Natural killer cell treated with Interleukin-12 subunit alpha and Interleukin-12 subunit beta and Interleukin-15 and Interleukin-18, amount 100 ng/mL, for 72 hours (primary cell): Measurements from ENCODE around the gene FBXL5. TPM values are rescaled to one million over a fixed set of nuclear protein-coding genes. Genes with fewer than 3 reads are reported as not detected.
"Not testable (repeated sequence)": the region's sequence is repeated elsewhere in the genome, so short reads cannot be mapped to it uniquely, and the experiment has no call there.

Experiments
- ATAC-seq, 2 donors: fragments of 150-1000 bp; cut with Tn5 transposase in 1 of 2; sonication (Bioruptor Pico), chemical (Tn5 transposase) in 1 of 2; 2 replicates each; pipeline ENCODE4 v1.10.0; 2021
- DNase-seq: peaks from one replicate; pipeline ENCODE4 v3.0.0; 2022; ENCODE audit warnings: low spot score
- H3K27ac Mint-ChIP-seq, 2 donors: 1 replicate in 1 of 2; 2 replicates in 1 of 2; pipeline ENCODE4 v1.8.0; 2022; ENCODE audit warnings: mixed read lengths in 2 of 2, mild to moderate bottlenecking in 1 of 2, moderate library complexity in 1 of 2
- H3K27me3 Mint-ChIP-seq, 2 donors: 1 replicate in 1 of 2; 2 replicates in 1 of 2; pipeline ENCODE4 v1.8.0; 2022; ENCODE audit warnings: mixed read lengths in 2 of 2
- H3K36me3 Mint-ChIP-seq: one replicate; pipeline ENCODE4 v1.8.0; 2022; ENCODE audit warnings: mixed read lengths
- H3K4me1 Mint-ChIP-seq, 2 donors: 1 replicate in 1 of 2; 2 replicates in 1 of 2; pipeline ENCODE4 v1.8.0; 2022; ENCODE audit warnings: low read depth in 2 of 2, mixed read lengths in 2 of 2, mild to moderate bottlenecking in 1 of 2
- H3K4me3 Mint-ChIP-seq: one replicate; pipeline ENCODE4 v1.8.0; 2022; ENCODE audit warnings: mixed read lengths
- H3K9me3 Mint-ChIP-seq: 2 replicates; pipeline ENCODE4 v1.8.0; 2022; ENCODE audit warnings: mixed read lengths
- total RNA-seq, 2 donors: library from RNA; stranded (reverse); gene quantifications; one replicate each; pipeline ENCODE4 v1.2.3, GENCODE V29; 2022

FBXL5 gene
- total RNA-seq, 2 donors from 2014 or later, result 50.5 to 73.9 TPM

DNA sequence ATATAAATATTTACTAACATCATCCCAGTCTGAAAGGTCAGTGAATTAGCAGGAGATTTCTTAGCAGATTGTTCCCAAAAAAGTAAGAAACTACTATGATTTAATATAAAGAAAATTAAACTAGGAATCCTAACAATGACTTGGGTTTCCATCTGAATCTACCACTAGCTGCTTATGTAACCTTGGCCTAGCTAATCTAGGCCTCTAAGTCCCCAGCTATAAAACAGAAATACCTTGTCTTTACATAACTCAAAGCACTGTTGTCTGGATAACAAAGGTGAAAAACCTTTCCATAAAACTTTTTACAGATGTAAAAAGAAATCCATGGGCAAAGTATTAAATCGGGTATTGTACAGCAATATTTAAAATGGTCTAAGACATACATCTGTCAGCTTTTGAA, 3.0 kb downstream of the FBXL5 start:
- H3K9me3 Mint-ChIP-seq, result no peaks in the 10 kb centered on the region
- peak overlapping the region; percentile 9 to 94 for H3K27ac Mint-ChIP-seq
- ATAC-seq (no peak), DNase-seq (no peak)
- H3K4me3 Mint-ChIP-seq, result peak overlapping the region; percentile 60
- peaks cover 44 to 58% of the 10 kb centered on the region in 2 donors for H3K4me1 Mint-ChIP-seq
- H3K27me3 Mint-ChIP-seq, result no peaks in the 10 kb centered on the region
- H3K36me3 Mint-ChIP-seq, result no peaks in the 10 kb centered on the region

DNA sequence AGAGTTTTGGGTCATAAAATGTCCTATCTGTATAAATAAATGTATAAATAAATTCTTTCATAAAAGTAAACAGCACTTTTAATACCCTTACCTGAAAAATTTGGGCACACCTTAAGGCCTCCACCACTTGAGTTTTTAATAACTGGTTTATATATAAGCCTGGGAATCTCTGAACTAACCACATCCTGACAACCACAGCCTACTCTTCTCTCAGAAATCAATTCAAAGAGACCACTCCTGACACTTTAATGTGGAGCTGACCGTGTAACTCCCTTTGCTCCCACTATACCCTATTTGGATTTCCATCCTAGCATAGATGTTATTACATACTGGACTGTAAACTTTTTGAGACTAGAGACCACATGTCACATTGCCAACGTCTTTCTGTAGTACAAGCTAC, 3.5 kb downstream of the FBXL5 start:
- Mint-ChIP-seq H3K36me3 (no peaks in the 10 kb centered on the region), H3K27ac (peak overlapping the region; percentile 9 to 94), H3K4me3 (peak overlapping the region; percentile 60), H3K9me3 (no peaks in the 10 kb centered on the region), H3K4me1 (peaks cover 40 to 53% of the 10 kb centered on the region in 2 donors), H3K27me3 (no peaks in the 10 kb centered on the region)
- no peak for DNase-seq
- ATAC-seq, result no peak

GRCh38 chr4:15649914-15650545, 5.1 kb downstream of the FBXL5 start:
- no peaks in the 10 kb centered on the region for H3K27me3 Mint-ChIP-seq
- peak overlapping the region; percentile 39 for H3K4me3 Mint-ChIP-seq
- H3K9me3 Mint-ChIP-seq, result no peaks in the 10 kb centered on the region
- H3K36me3 Mint-ChIP-seq, result no peaks in the 10 kb centered on the region
- DNase-seq (peak; percentile 78), ATAC-seq (peak; percentile 75 to 77)
- H3K4me1 Mint-ChIP-seq, result peaks cover 36 to 47% of the 10 kb centered on the region in 2 donors
- H3K27ac Mint-ChIP-seq, result peak overlapping the region; percentile 9 to 65

GRCh38 chr4:15648600-15648999, 6.6 kb downstream of the FBXL5 start:
- ATAC-seq (peak in 1 of 2 donors; percentile 50), DNase-seq (no peak)
- Mint-ChIP-seq H3K27me3 (no peaks in the 10 kb centered on the region), H3K4me3 (peak overlapping the region; percentile 59), H3K36me3 (no peaks in the 10 kb centered on the region), H3K9me3 (no peaks in the 10 kb centered on the region), H3K4me1 (peaks cover 40 to 45% of the 10 kb centered on the region in 2 donors), H3K27ac (peak overlapping the region; percentile 27 to 65)

GRCh38 chr4:15638418-15638817, 16.7 kb downstream of the FBXL5 start:
- Mint-ChIP-seq H3K4me1 (peaks cover 8 to 13% of the 10 kb centered on the region in 2 donors), H3K27ac (no peak overlapping the region), H3K36me3 (peaks cover 7% of the 10 kb centered on the region), H3K4me3 (no peak overlapping the region), H3K27me3 (no peaks in the 10 kb centered on the region), H3K9me3 (no peaks in the 10 kb centered on the region)
- DNase-seq (no peak), ATAC-seq (no peak)

- peaks cover 15% of the 10 kb centered on the region for H3K36me3 Mint-ChIP-seq
- H3K27me3 Mint-ChIP-seq, result no peaks in the 10 kb centered on the region
- H3K4me3 Mint-ChIP-seq, result no peak overlapping the region
- H3K9me3 Mint-ChIP-seq, result peaks cover 3% of the 10 kb centered on the region
- no peak for ATAC-seq
- DNase-seq, result no peak
- no peak overlapping the region for H3K27ac Mint-ChIP-seq
- H3K4me1 Mint-ChIP-seq, result peaks cover 4 to 10% of the 10 kb centered on the region in 2 donors
Observed at GRCh38 chr4:15636818-15637217, 18.3 kb downstream of the FBXL5 start.

DNA sequence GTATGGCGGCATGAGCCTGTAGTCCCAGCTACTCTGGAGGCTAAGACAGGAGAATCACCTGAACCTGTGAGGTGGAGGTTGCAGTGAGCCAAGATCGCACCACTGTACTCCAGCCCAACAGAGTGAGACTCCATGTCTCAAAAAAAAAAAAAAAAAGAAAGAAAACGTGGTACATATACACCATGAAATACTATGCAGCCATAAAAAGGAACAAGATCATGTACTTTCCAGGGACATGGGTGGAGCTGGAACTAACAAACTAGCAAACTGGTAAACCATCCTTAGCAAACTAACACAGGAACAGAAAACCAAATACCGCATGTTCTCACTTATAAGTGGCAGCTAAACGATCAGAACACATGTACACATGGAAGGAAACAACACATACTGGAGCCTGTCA, 37.8 kb downstream of the FBXL5 start:
- not testable (repeated sequence) for H3K27ac Mint-ChIP-seq, ATAC-seq, H3K4me3 Mint-ChIP-seq, H3K9me3 Mint-ChIP-seq, DNase-seq, H3K27me3 Mint-ChIP-seq
- Mint-ChIP-seq H3K36me3 (peaks cover 34% of the 10 kb centered on the region), H3K4me1 (peaks cover 27 to 48% of the 10 kb centered on the region in 2 donors)

GRCh38 chr4:15614891-15615290, 40.3 kb downstream of the FBXL5 start:
- not testable (repeated sequence) for H3K27ac Mint-ChIP-seq, ATAC-seq, H3K27me3 Mint-ChIP-seq, H3K9me3 Mint-ChIP-seq, DNase-seq, H3K4me3 Mint-ChIP-seq
- peaks cover 32% of the 10 kb centered on the region for H3K36me3 Mint-ChIP-seq
- peaks cover 28 to 41% of the 10 kb centered on the region in 2 donors for H3K4me1 Mint-ChIP-seq

DNA sequence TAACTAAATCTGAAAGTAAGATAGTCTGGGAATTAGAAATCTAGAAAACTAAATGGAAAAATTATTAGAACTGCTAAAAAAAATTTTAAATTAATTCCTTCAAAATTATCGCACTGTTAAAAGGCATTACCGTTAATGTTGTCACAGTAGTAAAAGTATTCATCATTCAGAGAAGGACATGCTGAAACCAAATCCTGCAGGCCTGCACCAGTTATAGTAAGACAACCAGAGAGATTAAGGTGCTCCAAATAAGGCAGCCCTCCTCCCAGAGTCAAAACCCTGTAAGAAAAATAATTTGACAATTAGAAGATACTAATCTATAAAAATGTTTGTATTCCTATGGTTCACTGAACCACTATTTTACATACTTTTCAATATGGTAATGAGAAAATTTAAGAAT, 43.0 kb downstream of the FBXL5 start:
- no peaks in the 10 kb centered on the region for H3K27me3 Mint-ChIP-seq
- peaks cover 19 to 37% of the 10 kb centered on the region in 2 donors for H3K4me1 Mint-ChIP-seq
- peaks cover 13% of the 10 kb centered on the region for H3K36me3 Mint-ChIP-seq
- no peaks in the 10 kb centered on the region for H3K9me3 Mint-ChIP-seq
- no peak for ATAC-seq
- no peak overlapping the region for H3K4me3 Mint-ChIP-seq
- no peak overlapping the region for H3K27ac Mint-ChIP-seq
- DNase-seq, result no peak

GRCh38 chr4:15610855-15611254, 44.3 kb downstream of the FBXL5 start:
- Mint-ChIP-seq H3K27ac (no peak overlapping the region), H3K4me1 (peaks cover 13 to 27% of the 10 kb centered on the region in 2 donors), H3K36me3 (peaks cover 7% of the 10 kb centered on the region), H3K4me3 (no peak overlapping the region), H3K27me3 (no peaks in the 10 kb centered on the region), H3K9me3 (no peaks in the 10 kb centered on the region)
- ATAC-seq (no peak), DNase-seq (no peak)

- no peaks in the 10 kb centered on the region for H3K9me3 Mint-ChIP-seq
- no peak overlapping the region for H3K27ac Mint-ChIP-seq
- no peak overlapping the region for H3K4me3 Mint-ChIP-seq
- ATAC-seq (no peak), DNase-seq (no peak)
- no peaks in the 10 kb centered on the region for H3K27me3 Mint-ChIP-seq
- peaks cover 7 to 21% of the 10 kb centered on the region in 2 donors for H3K4me1 Mint-ChIP-seq
- H3K36me3 Mint-ChIP-seq, result peaks cover 17% of the 10 kb centered on the region
Observed at GRCh38 chr4:15605537-15605936, 49.6 kb downstream of the FBXL5 start.

DNA sequence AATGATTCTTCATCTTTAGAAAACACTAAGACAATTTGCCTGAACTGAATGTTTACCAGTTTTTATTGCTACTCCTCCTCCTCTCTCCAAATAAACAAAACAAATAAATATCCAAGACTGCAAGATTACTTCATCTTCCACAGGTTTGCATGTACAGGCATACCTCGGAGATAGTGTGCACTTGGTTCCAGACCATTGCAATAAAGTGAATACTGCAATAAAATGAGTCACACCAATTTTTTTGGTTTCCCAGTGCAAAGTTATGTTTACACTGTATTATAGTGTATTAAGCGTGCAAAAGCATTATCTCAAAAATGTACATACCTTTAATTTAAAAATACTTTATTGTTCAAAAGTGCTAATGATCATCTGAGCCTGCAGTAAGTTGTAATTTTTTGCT, 53.3 kb downstream of the FBXL5 start:
- H3K27me3 Mint-ChIP-seq, result no peaks in the 10 kb centered on the region
- ATAC-seq, result no peak

GRCh38 chr4:15600176-15600575, 55.0 kb downstream of the FBXL5 start:
- no peak for DNase-seq
- peaks cover 7 to 11% of the 10 kb centered on the region in 2 donors for H3K4me1 Mint-ChIP-seq
- H3K27ac Mint-ChIP-seq, result no peak overlapping the region
- H3K36me3 Mint-ChIP-seq, result peaks cover 11% of the 10 kb centered on the region
- no peak overlapping the region for H3K4me3 Mint-ChIP-seq
- ATAC-seq, result no peak
- H3K27me3 Mint-ChIP-seq, result no peaks in the 10 kb centered on the region
- H3K9me3 Mint-ChIP-seq, result no peaks in the 10 kb centered on the region

More for the DNA sequence above, 53.3 kb downstream of the FBXL5 start:
- Mint-ChIP-seq H3K27ac (peak overlapping the region in 1 of 2 donors; percentile 21), H3K4me1 (peaks cover 7 to 11% of the 10 kb centered on the region in 2 donors), H3K4me3 (no peak overlapping the region), H3K36me3 (peaks cover 17% of the 10 kb centered on the region), H3K9me3 (no peaks in the 10 kb centered on the region)
- DNase-seq, result no peak

DNA sequence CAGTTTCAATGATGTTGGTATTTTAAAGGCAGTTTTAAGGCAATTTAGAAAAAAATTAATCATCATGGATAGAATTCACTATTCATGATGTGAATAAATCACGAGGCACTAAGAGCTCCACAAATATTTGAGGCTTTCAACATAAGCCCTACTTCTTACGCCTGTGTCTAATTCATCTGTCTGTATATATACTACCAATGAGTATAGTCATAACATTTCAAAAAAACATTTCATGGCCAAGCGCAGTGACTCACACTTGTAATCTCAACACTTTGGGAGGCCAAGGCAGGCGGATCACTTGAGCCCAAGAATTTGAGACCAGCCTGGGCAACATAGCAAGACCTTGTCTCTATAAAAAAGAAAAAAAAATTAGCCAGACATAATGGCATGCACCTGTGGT, 56.5 kb downstream of the FBXL5 start:
- H3K4me1 Mint-ChIP-seq, result peaks cover under 1 to 4% of the 10 kb centered on the region in 2 donors
- no peak overlapping the region for H3K4me3 Mint-ChIP-seq
- no peaks in the 10 kb centered on the region for H3K27me3 Mint-ChIP-seq
- H3K9me3 Mint-ChIP-seq, result no peaks in the 10 kb centered on the region
- H3K36me3 Mint-ChIP-seq, result peaks cover under 1% of the 10 kb centered on the region
- no peak for ATAC-seq
- DNase-seq, result no peak
- no peak overlapping the region for H3K27ac Mint-ChIP-seq

GRCh38 chr4:15592799-15593198, 62.4 kb downstream of the FBXL5 start:
- Mint-ChIP-seq H3K27me3 (no peaks in the 10 kb centered on the region), H3K4me3 (no peak overlapping the region), H3K9me3 (no peaks in the 10 kb centered on the region), H3K36me3 (no peaks in the 10 kb centered on the region), H3K27ac (no peak overlapping the region), H3K4me1 (no peaks in the 10 kb centered on the region)
- ATAC-seq (no peak), DNase-seq (no peak)
